GM12872 (cell line): ENCODE results near the gene PAQR4.

Source experiments
- CTCF ChIP-seq: IDR thresholded peaks from 3 replicates; pipeline ENCODE4 v1.5.1; 2011; ENCODE audit warnings: low read depth, mild to moderate bottlenecking, low read length, moderate library complexity; ENCODE audit not compliant: insufficient read depth

Gene PAQR4

GRCh38 chr16:3013998-3014690 is 45.0 kb downstream of the PAQR4 start:
- no peak for TF ChIP-seq CTCF

- no peak for TF ChIP-seq CTCF
Measured at GRCh38 chr16:3014971-3015370, 45.8 kb downstream of the PAQR4 start.

GRCh38 chr16:3015865-3016521 is 46.8 kb downstream of the PAQR4 start:
- no peak for TF ChIP-seq CTCF

- no peak for TF ChIP-seq CTCF
Measured at GRCh38 chr16:3017344-3017743, 48.2 kb downstream of the PAQR4 start.

GRCh38 chr16:3017794-3018506 is 48.8 kb downstream of the PAQR4 start, which contains the start of gene CLDN6:
Gene CLDN6, minus strand, starts transcription at chr16:3018183. Its CDS starts 2,162 bp downstream, at chr16:3016021.
- TF ChIP-seq CTCF: peak; percentile 50

GRCh38 chr16:3019594-3020246 is 50.6 kb downstream of the PAQR4 start:
- no peak for TF ChIP-seq CTCF

- TF ChIP-seq CTCF: no peak
Measured at GRCh38 chr16:3020247-3020603, 51.1 kb downstream of the PAQR4 start, which contains the start of gene TNFRSF12A. Gene TNFRSF12A, plus strand, starts transcription at chr16:3020368. Its CDS starts 30 bp downstream, at chr16:3020398.
